PFSK-1 (cell line): ENCODE measurements around the gene FAT1.

Experiments used
- FOXP2 ChIP-seq: optimal IDR thresholded peaks from 2 replicates; pipeline ENCODE3; 2011; ENCODE audit warnings: borderline replicate concordance, control low read depth, inconsistent platforms; ENCODE audit not compliant: insufficient read depth; ENCODE audit errors: extremely low read length, extremely low read depth
- POLR2AphosphoS5 ChIP-seq: IDR thresholded peaks from 2 replicates; pipeline ENCODE4 v1.6.1; 2012; ENCODE audit warnings: low read depth, mild to moderate bottlenecking, control low read depth, low read length, moderate library complexity
- SIN3A ChIP-seq: IDR thresholded peaks from 2 replicates; pipeline ENCODE4 v1.6.1; 2012; ENCODE audit warnings: mild to moderate bottlenecking, low read length, moderate library complexity, borderline replicate concordance; ENCODE audit not compliant: insufficient read depth
- TAF1 ChIP-seq: IDR thresholded peaks from 2 replicates; pipeline ENCODE4 v1.6.1; 2012; ENCODE audit warnings: low read length, control low read depth, borderline replicate concordance; ENCODE audit not compliant: insufficient read depth
- TF ChIP-seq, protein P1 (sequence below), 2 experiments: IDR thresholded peaks; 2 replicates each; pipeline versions ENCODE4 v1.6.1 to v1.8.0; 2011 to 2012; ENCODE audit warnings: low read depth in 2 of 2, low read length in 2 of 2, control low read depth in 1 of 2, inconsistent platforms in 1 of 2, mild to moderate bottlenecking in 1 of 2, moderate library complexity in 1 of 2; ENCODE audit not compliant: insufficient read depth in 1 of 2

FAT1 gene

DNA sequence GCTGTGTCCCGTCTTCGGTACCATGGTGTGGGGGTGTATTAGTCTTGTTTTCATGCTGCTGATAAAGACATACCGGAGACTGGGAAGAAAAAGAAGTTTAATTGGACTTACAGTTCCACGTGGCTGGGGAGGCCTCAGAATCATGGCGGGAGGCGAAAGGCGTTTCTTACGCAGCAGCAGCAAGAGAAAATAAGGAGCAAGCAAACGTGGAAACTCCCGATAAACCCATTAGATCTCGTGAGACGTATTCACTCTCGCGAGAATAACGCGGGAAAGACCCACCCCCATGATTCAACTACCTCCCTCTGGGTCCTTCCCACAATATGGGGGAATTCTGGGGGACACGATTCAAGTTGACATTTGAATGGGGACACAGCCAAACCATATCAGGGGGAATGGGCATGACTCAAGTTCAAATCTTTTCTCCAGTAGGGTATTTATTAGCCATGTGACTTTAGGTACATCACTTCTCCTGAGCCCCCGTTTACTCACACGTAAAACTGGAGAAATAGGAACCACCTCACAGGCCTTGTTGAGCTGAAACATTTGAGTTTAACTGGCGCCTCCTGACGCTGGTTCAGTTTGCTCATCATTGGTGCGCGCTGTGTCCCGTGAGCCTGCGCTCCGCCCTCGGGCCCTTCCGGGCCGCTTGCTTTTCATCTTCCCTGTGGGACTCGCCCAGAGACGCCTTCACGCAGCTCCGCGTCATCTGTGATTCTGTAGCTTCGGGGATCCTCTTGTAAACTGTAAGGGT, 35.5 kb upstream of the FAT1 start:
- TF ChIP-seq SIN3A = no peak
- no peak for TF ChIP-seq TAF1
- TF ChIP-seq, protein P1, sequence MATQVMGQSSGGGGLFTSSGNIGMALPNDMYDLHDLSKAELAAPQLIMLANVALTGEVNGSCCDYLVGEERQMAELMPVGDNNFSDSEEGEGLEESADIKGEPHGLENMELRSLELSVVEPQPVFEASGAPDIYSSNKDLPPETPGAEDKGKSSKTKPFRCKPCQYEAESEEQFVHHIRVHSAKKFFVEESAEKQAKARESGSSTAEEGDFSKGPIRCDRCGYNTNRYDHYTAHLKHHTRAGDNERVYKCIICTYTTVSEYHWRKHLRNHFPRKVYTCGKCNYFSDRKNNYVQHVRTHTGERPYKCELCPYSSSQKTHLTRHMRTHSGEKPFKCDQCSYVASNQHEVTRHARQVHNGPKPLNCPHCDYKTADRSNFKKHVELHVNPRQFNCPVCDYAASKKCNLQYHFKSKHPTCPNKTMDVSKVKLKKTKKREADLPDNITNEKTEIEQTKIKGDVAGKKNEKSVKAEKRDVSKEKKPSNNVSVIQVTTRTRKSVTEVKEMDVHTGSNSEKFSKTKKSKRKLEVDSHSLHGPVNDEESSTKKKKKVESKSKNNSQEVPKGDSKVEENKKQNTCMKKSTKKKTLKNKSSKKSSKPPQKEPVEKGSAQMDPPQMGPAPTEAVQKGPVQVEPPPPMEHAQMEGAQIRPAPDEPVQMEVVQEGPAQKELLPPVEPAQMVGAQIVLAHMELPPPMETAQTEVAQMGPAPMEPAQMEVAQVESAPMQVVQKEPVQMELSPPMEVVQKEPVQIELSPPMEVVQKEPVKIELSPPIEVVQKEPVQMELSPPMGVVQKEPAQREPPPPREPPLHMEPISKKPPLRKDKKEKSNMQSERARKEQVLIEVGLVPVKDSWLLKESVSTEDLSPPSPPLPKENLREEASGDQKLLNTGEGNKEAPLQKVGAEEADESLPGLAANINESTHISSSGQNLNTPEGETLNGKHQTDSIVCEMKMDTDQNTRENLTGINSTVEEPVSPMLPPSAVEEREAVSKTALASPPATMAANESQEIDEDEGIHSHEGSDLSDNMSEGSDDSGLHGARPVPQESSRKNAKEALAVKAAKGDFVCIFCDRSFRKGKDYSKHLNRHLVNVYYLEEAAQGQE (IDR thresholded peaks at IDR 0.05; ENCODE audit: insufficient read depth in 1 of 2, low read depth in 2 of 2, low read length in 2 of 2) = no peak
- no peak for TF ChIP-seq POLR2AphosphoS5
- TF ChIP-seq FOXP2 = no peak

DNA sequence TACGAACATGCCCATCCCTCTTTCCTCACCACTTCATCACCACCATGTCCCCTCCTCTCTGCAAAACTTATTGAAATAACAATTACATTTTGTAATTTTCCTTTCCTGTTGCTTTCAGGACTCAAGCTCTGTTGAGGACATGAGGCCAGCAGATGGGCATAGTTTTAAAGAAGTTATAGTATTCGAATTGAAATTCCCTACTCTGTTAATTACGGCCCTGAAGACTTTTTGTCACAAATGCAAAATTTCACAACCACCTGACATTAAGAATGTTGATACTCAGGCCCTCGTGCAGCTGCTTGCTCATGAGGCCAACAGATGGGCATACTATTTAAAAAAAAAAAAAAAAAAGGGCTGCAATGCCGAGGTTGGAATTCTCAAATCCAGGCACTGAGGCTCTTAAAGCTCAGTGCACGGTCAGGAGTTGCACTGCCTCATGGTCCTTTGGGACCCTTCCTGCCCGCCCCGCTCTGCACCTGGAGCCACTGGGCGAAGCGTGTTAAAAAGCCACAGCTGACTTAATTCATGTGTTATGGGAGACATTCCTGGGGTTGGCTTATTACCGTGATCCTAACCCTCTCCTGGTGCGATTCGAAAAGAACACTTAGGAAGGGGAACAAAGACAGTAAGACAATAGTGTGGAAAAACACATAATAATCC, 34.2 kb upstream of the FAT1 start:
- TF ChIP-seq FOXP2 (no peak), TAF1 (no peak), SIN3A (no peak), POLR2AphosphoS5 (no peak)
- TF ChIP-seq, protein P1 (IDR thresholded peaks at IDR 0.05; ENCODE audit: insufficient read depth in 1 of 2, low read depth in 2 of 2, low read length in 2 of 2) = no peak

DNA sequence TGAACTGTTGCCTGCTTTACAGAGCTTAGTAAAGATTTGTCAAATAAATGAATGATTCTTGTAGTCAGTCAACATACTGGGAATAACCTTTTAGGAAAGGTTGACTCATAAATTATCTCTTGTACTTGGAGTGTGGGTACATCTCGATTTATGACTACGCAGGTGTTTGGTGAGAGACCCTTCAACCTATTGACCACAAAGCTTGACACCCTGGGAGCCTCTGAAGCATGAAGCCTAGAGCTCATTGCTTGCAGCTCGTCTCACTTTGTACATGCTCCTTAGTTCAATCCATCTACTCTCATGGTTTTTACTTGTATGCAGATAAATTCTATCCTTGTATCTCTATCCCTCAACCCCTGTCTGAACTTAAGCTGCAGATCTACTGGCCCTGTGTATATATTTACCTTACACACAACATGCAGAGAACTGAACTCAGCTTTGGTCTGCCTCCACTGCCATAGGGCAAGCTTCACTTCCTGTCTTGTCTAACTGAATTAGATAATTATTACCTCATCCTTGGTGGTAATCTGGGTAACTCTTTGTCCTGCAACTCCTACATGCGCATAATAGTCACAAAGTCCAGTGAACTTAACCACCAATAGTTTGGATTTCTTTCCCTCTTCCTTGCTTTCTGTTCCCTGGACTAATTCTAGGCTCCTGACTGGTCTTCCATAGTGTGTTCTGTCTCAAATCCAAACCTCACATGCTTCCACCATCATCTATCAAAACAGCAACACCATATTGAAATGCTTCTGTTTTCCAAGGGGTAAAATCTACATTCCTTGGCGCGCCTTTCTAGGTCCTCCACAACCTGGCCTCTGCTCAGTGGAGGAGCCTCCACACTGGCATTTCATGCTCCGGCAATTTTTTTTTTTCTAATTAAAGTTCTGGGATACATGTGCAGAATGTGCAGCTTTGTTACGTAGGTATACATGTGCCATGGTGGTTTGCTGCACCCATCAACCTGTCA, 32.2 kb upstream of the FAT1 start:
- TF ChIP-seq, protein P1 (IDR thresholded peaks at IDR 0.05; ENCODE audit: insufficient read depth in 1 of 2, low read depth in 2 of 2, low read length in 2 of 2) = no peak
- TF ChIP-seq POLR2AphosphoS5 (no peak), SIN3A (no peak), FOXP2 (no peak), TAF1 (no peak)

DNA sequence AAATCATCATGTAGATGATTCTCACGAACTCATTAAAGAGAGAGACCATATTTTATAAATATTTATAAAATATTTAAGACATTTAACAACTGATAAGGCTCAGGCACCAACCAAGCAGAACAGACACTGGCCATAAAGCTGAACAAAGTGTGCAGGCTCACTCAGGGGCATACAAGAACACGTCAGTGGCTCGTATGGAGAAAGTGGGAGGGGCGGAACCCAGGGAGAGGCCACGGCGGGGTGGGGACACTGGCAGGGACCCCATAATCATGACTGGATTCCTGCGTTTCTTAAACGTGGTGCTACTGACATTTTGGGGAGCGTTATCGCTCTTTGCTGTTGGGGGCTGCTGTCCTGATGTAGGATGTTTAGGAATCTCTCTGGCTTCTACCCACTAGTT, 31.3 kb upstream of the FAT1 start:
- TF ChIP-seq, protein P1 (IDR thresholded peaks at IDR 0.05; ENCODE audit: insufficient read depth in 1 of 2, low read depth in 2 of 2, low read length in 2 of 2) = no peak
- TF ChIP-seq SIN3A (no peak), POLR2AphosphoS5 (no peak), FOXP2 (no peak), TAF1 (no peak)
